ENCODE data around the gene HYOU1.
A peak's percentile ranks its signal among the peaks of the same experiment; 100 is the strongest.

HYOU1 gene

GRCh38 chr11:118998388-118998717, 58.7 kb downstream of the HYOU1 start:
- H3K27ac ChIP-seq, result peak overlapping the region; percentile 78
- TF ChIP-seq, protein P1, sequence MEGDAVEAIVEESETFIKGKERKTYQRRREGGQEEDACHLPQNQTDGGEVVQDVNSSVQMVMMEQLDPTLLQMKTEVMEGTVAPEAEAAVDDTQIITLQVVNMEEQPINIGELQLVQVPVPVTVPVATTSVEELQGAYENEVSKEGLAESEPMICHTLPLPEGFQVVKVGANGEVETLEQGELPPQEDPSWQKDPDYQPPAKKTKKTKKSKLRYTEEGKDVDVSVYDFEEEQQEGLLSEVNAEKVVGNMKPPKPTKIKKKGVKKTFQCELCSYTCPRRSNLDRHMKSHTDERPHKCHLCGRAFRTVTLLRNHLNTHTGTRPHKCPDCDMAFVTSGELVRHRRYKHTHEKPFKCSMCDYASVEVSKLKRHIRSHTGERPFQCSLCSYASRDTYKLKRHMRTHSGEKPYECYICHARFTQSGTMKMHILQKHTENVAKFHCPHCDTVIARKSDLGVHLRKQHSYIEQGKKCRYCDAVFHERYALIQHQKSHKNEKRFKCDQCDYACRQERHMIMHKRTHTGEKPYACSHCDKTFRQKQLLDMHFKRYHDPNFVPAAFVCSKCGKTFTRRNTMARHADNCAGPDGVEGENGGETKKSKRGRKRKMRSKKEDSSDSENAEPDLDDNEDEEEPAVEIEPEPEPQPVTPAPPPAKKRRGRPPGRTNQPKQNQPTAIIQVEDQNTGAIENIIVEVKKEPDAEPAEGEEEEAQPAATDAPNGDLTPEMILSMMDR (IDR thresholded peaks at IDR 0.05), result no peak
- no peak for TF ChIP-seq ZFX (IDR thresholded peaks at IDR 0.05; ENCODE audit: borderline replicate concordance)

DNA sequence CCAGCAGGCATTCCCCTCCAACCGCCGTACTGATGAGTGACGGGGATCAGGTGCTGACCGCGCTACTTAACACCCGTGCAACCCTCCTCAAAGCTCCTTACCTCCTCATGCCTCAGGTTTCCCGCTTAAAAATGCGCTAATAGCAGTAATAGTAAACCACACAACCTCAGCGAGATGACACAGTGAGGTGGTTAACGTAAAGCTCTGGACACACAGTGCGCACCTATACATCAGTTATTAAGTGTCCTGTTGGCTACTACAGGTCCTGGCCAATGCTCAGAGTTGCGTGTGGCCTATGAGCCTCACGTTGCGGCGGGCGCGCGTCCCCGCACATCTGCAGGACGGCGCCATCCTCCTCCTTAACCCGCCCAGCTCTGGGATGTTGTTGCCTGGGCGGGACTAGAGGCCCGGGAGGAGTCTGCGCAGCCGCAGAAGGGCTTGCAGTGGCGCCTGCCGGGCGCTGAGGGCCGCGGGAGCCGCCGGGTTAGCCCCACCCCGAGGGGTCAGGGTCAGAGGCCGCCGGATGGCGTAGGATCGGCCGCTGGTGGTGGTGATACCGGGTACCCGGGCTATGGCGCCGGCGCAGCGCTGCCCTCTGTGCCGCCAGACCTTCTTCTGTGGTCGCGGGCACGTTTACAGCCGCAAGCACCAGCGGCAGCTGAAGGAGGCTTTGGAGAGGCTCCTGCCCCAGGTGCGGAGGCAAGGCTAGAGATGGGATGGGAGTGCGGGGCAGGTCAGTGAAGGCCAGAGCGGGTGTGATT, 59.2 kb downstream of the HYOU1 start, which contains the start of gene CENATAC:
Gene CENATAC (plus strand): TSS at position 512 of the 761 bp plus-strand sequence. CDS start 60 bp downstream, at position 572.
- H3K27ac ChIP-seq, result peak within 1 kb of the TSS; percentile 78

GRCh38 chr11:118996926-118997626, 59.9 kb downstream of the HYOU1 start:
- TF ChIP-seq, protein P1 (IDR thresholded peaks at IDR 0.05), result no peak
- TF ChIP-seq ZFX (IDR thresholded peaks at IDR 0.05; ENCODE audit: borderline replicate concordance), result no peak
- H3K27ac ChIP-seq, result peak overlapping the region; percentile 78

More for the DNA sequence above, 59.2 kb downstream of the HYOU1 start, which contains the start of gene CENATAC:
- TF ChIP-seq ZFX (IDR thresholded peaks at IDR 0.05; ENCODE audit: borderline replicate concordance), result no peak
- TF ChIP-seq, protein P1 (IDR thresholded peaks at IDR 0.05), result no peak

All from 22Rv1 (cell line).